Fibroblast of mammary gland (primary cell): ENCODE measurements around the gene DYNC1I1.

Source experiments
- DNase-seq: peaks from one replicate; pipeline ENCODE4 v3.0.0-alpha.2; 2010; ENCODE audit warnings: low read depth
- H3K4me3 ChIP-seq: 2 replicates; pipeline ENCODE4 v1.5.1; 2011; ENCODE audit warnings: low read depth, mild to moderate bottlenecking, low read length, moderate library complexity; ENCODE audit not compliant: control insufficient read depth
- CTCF ChIP-seq: conservative IDR thresholded peaks from 2 replicates; pipeline ENCODE4 v1.5.1; 2011; ENCODE audit warnings: low read depth, low read length, inconsistent platforms; ENCODE audit not compliant: control insufficient read depth, insufficient read depth

Gene DYNC1I1

DNA sequence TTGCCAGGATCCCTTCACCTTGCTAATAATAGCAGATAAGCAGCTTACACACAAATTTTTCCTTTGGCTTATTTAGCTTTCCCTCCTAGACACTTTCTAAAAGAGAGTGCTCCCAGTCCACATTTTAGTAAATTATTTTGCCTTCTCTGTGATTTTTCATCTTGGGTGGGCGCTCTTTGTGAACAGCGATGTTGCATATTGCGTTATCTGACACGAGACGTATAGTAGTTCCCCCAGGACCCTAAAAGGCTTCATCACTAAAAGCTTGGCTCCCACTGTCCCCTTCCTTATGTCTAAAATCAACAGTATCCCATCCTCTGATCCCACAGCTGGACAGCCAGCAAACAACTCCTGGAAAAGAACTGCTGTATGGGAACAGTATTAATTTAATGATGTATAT is 232.9 kb downstream of the DYNC1I1 start:
- no peak for TF ChIP-seq CTCF
- no peak overlapping the region for H3K4me3 ChIP-seq
- no peak for DNase-seq

DNA sequence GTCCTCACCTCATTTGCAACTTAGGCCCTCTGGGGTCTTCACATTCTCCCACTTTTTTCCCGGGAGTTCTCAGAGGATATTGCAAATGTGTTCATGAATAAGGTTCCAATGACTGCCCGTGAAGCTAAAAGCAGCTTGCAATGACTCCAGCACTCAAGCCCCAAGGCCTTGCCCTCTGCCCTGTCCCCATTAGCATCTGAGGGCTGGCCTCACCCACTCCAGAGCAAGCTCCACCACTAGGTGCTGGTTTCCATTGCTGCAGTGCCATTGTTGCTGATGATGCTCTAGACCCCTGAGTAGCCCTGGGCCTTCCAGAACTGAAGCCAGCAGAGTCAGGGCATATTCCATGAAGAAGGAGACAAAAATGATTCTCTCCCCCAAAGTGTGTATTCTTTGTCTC is 236.8 kb downstream of the DYNC1I1 start:
- no peak overlapping the region for H3K4me3 ChIP-seq
- no peak for TF ChIP-seq CTCF
- no peak for DNase-seq

DNA sequence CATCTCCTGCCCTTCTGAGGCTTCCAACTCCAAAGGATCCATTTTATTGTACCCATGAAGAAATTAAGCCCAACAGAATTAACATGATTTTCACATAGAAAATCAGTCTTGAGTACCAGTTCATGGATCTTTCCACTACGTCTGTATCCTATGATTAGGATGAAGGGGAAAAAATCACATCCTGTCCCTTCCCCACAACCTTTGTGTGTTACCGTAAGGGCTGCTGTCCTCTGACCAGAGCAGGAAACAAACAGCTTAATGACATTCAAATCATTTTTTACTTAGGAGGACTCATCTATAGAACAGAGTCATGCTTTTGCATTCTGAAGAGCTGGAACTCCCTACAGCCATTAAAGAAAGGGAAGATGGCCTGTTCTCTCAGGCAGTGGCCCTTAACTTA is 241.5 kb downstream of the DYNC1I1 start:
- DNase-seq, result no peak
- no peak for TF ChIP-seq CTCF
- no peak overlapping the region for H3K4me3 ChIP-seq

DNA sequence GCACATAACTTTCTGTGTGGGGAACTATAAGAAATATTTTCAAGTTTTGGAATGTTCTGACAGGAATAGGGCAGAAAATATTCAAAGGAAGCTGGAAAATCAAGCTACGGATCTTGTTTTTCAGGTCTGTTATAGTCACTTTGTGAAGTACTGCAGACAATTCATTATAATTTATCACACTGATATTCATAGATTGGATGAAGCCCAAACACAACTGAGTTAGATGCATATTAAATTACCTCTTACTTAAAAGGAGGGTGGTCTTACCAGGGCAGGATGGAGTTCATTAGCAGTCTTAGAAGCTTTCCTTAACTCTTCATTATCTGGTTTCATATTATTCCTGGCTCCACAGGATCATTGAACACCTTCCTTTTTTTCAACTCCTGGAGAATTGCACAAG is 242.3 kb downstream of the DYNC1I1 start:
- DNase-seq, result no peak
- H3K4me3 ChIP-seq, result no peak overlapping the region
- no peak for TF ChIP-seq CTCF

- H3K4me3 ChIP-seq, result no peak overlapping the region
- TF ChIP-seq CTCF, result no peak
- no peak for DNase-seq
These were observed 243.8 kb downstream of the DYNC1I1 start for GRCh38 chr7:96016056-96016586.

DNA sequence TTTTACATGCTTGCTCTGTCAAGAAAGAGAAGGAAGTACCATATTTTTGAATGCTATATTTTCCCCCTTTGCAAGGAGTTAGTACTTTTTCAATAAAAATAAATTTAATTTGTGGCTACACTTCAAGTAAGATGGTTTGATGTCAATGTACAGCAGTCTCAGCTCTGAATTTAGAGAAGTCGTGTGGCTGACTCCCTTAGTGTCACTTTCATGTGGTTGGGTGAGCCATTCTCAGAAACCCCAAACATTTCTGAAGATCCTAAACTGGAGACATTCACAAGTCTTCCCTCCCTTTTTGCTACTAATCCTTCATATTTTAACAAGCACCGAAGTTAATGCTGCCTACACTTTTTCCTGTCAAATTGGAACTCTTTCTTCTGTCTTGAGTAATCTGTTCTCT is 244.4 kb downstream of the DYNC1I1 start:
- TF ChIP-seq CTCF, result no peak
- no peak overlapping the region for H3K4me3 ChIP-seq
- no peak for DNase-seq

DNA sequence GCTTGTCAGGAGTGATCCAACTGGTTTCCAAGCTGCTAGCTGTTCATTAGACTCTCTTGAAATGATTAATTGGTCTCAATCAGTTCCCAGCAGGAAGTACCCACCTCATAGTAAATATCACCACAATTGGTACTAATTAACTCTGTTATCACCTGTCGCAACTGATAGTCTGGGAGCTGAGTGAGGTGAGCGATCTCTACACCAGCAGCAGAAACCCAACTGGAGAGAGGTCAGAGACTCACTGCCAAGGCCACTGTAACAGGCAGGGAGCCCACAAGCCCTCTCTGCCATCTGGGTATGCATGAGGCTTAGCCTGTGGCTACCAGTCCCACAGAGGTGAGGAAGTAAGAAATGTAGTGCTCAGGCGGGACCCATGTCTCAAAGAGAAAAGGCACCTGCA is 245.5 kb downstream of the DYNC1I1 start:
- no peak for TF ChIP-seq CTCF
- no peak for DNase-seq
- no peak overlapping the region for H3K4me3 ChIP-seq
